ENCODE results near the gene PIP5K1B.

The PIP5K1B gene

DNA sequence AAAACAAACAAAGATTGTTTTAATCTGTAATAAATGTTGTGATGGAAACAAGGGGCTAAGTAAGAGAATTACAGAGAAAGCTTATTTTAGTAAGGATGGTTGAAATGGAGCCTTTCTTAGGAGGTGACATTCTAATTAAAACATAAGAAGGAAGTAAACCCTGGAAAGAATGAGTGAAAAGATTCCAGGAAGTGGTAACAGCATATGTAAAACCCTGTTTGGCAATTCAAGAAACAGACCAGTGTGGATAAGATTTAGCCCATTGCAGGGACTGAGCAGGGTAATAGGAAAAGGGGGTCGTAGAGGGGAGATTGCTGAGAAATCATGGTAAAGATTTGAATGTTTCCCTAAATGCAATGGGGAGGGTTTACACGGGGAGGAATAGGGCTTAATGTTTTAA is 21.6 kb upstream of the PIP5K1B start:
- no peak overlapping the region for H3K4me3 ChIP-seq (ENCODE audit: low read depth, low read length)
- TF ChIP-seq, protein P1, sequence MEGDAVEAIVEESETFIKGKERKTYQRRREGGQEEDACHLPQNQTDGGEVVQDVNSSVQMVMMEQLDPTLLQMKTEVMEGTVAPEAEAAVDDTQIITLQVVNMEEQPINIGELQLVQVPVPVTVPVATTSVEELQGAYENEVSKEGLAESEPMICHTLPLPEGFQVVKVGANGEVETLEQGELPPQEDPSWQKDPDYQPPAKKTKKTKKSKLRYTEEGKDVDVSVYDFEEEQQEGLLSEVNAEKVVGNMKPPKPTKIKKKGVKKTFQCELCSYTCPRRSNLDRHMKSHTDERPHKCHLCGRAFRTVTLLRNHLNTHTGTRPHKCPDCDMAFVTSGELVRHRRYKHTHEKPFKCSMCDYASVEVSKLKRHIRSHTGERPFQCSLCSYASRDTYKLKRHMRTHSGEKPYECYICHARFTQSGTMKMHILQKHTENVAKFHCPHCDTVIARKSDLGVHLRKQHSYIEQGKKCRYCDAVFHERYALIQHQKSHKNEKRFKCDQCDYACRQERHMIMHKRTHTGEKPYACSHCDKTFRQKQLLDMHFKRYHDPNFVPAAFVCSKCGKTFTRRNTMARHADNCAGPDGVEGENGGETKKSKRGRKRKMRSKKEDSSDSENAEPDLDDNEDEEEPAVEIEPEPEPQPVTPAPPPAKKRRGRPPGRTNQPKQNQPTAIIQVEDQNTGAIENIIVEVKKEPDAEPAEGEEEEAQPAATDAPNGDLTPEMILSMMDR (IDR thresholded peaks at IDR 0.05; ENCODE audit: low read depth, low read length), result no peak

GRCh38 chr9:68685213-68685612 is 19.8 kb upstream of the PIP5K1B start:
- no peak overlapping the region for H3K4me3 ChIP-seq (ENCODE audit: low read depth, low read length)
- TF ChIP-seq, protein P1 (IDR thresholded peaks at IDR 0.05; ENCODE audit: low read depth, low read length), result no peak

GRCh38 chr9:68685770-68686169 is 19.3 kb upstream of the PIP5K1B start:
- H3K4me3 ChIP-seq (ENCODE audit: low read depth, low read length), result no peak overlapping the region

GRCh38 chr9:68690088-68690487 is 15.0 kb upstream of the PIP5K1B start:
- H3K4me3 ChIP-seq (ENCODE audit: low read depth, low read length), result no peak overlapping the region
- TF ChIP-seq, protein P1 (IDR thresholded peaks at IDR 0.05; ENCODE audit: low read depth, low read length), result no peak

More at GRCh38 chr9:68685770-68686169, 19.3 kb upstream of the PIP5K1B start:
- TF ChIP-seq, protein P1 (IDR thresholded peaks at IDR 0.05; ENCODE audit: low read depth, low read length), result 0 out of 2 replicates have a peak, but pooled peaks have one; percentile 15

DNA sequence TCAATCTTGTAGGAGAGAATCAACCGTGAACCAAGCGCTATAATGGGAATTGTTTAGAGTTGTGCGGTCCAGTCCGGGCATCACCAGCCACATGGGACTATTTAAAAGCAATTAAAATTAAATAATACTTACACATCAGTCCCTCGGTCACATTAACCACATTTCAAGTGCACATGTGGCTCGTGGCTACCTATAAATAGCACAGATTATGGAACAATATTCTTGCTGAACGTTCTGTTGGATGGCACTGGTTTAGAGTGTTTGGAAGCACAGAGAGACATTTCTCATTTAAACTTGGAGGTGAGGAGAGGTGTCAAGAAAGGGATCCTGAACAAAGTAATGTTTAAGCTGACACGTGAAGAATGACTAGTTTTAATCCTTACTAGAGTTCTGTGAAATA is 12.5 kb upstream of the PIP5K1B start:
- TF ChIP-seq, protein P1 (IDR thresholded peaks at IDR 0.05; ENCODE audit: low read depth, low read length), result no peak
- H3K4me3 ChIP-seq (ENCODE audit: low read depth, low read length), result no peak overlapping the region

DNA sequence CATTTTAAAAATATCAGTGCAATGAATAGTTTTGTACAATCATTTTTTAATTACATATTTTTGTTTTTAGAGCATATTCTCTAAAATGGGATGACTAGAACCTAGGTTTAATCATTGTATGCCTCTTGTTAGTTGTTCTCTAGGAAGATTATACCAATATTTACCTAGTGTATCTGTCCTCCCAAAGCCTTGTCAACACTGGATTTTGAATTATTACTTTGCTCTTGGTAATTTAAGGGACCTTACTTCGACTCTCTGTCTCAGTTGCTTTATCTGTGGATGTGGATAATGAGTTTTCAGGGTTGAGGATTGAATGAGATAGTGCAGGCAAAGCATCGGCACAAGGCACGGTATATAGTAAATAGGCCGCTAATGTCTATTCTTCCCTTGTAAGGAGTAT is 10.9 kb upstream of the PIP5K1B start:
- H3K4me3 ChIP-seq (ENCODE audit: low read depth, low read length), result no peak overlapping the region
- TF ChIP-seq, protein P1 (IDR thresholded peaks at IDR 0.05; ENCODE audit: low read depth, low read length), result no peak

DNA sequence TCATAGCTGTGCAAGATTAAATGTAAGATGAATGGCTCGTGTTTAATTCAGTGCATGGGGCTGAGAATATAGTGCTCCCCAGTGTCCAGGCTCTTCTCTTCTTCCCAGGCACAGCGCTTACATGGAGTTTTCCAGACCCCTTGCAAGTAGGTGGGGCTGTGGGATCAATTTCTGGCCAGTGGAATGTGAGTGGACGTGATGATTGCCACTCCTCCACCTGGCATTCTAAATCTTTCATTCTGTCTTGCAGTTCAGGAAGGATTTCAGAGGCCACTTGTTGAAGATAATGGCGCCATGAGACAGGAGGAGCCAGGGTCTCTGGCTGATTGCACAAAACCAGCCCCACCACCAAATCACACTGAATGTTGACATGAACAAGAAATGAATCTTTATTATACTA is 7.2 kb upstream of the PIP5K1B start:
- no peak overlapping the region for H3K4me3 ChIP-seq (ENCODE audit: low read depth, low read length)
- TF ChIP-seq, protein P1 (IDR thresholded peaks at IDR 0.05; ENCODE audit: low read depth, low read length), result no peak
